Skeletal muscle satellite cell (primary cell): Measurements from ENCODE around the gene CCDC74A.
"Not testable (repeated sequence)": the region's sequence is repeated elsewhere in the genome, so short reads cannot be mapped to it uniquely, and the experiment has no call there.

Experiments used
- H3K27me3 ChIP-seq: 2 replicates; pipeline ENCODE4 v1.7.0; 2013; ENCODE audit warnings: low read length; ENCODE audit not compliant: control insufficient read depth, insufficient read depth
- H3K36me3 ChIP-seq: 2 replicates; pipeline ENCODE4 v1.7.0; 2013; ENCODE audit warnings: mild to moderate bottlenecking, control low read depth, low read length; ENCODE audit not compliant: insufficient read depth
- H3K4me1 ChIP-seq: 2 replicates; pipeline ENCODE4 v1.7.0; 2013; ENCODE audit warnings: low read length; ENCODE audit not compliant: control insufficient read depth, insufficient read depth
- H3K4me2 ChIP-seq: 2 replicates; pipeline ENCODE4 v1.7.0; 2013; ENCODE audit warnings: mild to moderate bottlenecking, low read length
- H3K4me3 ChIP-seq: 2 replicates; pipeline ENCODE4 v1.7.0; 2013; ENCODE audit warnings: low read length
- H3K9ac ChIP-seq: 2 replicates; pipeline ENCODE4 v1.7.0; 2013; ENCODE audit warnings: mild to moderate bottlenecking, low read depth, low read length, moderate library complexity
- H3K9me3 ChIP-seq: replicated peaks from 2 replicates; pipeline ENCODE4 v1.7.0; 2013; ENCODE audit warnings: mild to moderate bottlenecking, control low read depth, low read length

The CCDC74A gene

DNA sequence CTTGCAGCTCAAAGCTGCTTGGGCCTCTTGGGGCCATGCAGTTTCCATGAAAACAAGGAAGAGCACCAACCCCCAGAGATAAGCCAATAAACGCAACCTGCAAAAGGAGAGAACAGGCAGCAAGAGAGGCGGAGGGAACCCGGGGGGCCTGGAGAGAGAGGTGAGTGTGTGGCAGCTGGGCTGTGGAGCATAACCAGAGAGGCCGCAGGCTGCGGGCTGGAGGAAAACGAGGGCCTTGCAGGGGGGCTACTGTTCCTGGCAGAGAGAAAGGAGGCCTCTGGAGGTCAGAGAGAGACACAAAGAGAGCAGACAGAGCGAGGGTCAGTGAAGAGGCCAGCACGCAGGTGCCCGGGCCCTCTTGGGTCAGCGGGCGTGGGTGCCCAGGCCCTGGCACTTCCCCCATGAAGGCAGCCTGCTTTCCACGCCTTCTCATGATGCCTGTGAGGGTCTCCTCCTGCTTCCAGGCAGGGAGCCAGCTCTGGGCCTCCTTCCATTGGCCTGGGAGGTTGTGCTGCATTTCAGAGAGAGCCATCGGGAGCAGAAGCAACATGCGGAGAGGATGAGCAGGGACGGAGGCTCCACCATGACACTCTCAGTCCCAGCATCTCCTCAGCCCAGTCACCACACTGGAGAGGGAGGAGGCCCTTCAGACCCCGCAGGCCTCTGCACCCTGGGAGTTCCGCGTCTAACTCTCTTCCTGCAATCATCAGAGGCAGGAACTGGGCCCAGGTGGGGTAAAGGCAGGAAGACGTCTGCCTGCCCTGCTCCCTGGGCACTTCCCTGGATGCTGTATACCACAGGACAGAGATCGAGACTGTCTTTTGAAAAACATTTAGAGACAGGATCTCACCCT, 36.8 kb upstream of the CCDC74A start:
- H3K27me3 ChIP-seq, H3K4me1 ChIP-seq, H3K36me3 ChIP-seq, H3K9me3 ChIP-seq: not testable (repeated sequence)
- Histone ChIP-seq H3K4me3 (peak overlapping the region; percentile 69), H3K4me2 (peak overlapping the region; percentile 84), H3K9ac (peak overlapping the region; percentile 95)

DNA sequence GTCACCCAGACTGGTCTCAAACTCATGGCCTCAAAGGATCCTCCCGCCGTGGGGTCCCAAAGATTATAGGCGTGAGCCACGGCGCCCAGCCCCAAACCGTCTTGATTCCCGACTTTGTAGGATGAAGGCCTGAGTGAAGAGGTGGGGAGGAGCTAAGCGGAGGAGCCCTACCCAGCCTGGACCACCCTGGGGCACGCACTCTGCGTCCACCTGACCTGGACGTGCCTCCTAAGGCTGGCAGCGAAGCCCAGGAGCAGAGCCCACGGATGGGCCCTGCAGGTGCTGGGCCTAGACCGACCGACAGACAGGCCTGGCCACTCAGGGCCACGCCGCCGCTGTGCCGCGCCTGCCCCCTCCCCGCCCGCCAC, 36.2 kb upstream of the CCDC74A start:
- peak overlapping the region; percentile 95 for H3K9ac ChIP-seq
- H3K9me3 ChIP-seq, H3K27me3 ChIP-seq, H3K4me1 ChIP-seq, H3K36me3 ChIP-seq: not testable (repeated sequence)
- H3K4me2 ChIP-seq = peak overlapping the region; percentile 84
- H3K4me3 ChIP-seq = peak overlapping the region; percentile 69

DNA sequence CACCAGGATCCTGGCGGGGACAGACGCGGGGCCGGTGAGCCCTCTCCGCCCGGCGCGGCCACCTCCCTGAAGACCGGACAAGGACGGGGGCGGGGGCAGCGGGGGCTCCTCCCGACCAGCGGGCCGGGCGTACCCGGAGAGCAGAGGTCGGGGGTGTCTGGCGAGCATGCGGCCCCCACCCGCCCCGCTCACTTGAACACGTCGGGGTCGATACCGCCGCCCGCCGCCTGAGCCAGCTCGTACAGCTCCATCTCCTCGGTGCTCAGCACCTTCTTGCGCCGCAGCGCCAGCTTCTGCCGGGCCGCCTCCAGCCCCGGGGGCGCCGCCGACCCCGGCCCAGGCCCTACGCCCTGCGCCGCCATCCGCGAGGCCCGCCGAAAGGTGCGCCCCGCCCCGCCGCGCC, 35.7 kb upstream of the CCDC74A start, which contains the start of gene MZT2A:
TSS of gene MZT2A (minus strand) at position 383 of the 403 bp plus-strand sequence. CDS start at position 362, 21 bp downstream.
- H3K36me3 ChIP-seq, H3K27me3 ChIP-seq, H3K9me3 ChIP-seq, H3K4me1 ChIP-seq: not testable (repeated sequence)
- Histone ChIP-seq H3K4me3 (peak within 1 kb of the TSS; percentile 90), H3K4me2 (peak within 1 kb of the TSS; percentile 94), H3K9ac (peak within 1 kb of the TSS; percentile 95)

DNA sequence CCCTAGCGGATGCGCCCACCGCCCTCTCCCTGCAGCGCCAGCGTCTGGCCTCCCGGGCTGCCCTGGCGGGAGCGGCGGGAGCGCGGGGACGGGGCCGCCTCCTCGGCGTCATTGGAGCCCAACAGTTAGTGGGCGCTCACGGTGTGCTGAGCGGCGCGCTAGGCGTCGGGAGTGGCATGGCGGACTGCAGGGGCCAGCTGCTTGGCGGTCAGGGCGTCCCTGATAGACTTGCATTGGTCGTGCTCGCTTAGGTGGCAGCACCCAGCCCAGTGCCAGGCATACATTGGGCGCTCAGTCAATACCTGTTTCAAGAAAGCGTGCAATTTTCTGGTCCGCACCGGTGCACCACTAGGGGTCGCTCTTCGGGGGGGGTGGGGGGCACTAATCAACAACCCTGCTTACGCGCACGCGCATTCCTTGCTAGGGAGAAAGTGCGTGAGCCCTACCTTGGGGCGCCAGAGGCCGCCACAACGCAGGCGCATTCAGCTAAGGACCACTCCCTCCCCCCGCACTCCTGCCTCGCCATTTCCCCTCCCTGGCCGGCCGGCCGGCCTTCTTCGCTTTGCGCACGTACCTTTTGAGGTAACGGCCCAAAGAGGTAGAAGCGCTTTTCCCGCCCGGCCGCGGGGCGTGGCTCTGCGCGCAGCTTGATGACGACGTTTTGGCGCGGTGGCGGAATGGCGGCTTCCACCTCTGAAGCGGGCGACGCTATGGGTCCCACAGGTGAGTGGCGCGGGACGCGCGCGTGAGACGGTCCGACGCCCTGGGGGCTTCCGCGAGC, 35.1 kb upstream of the CCDC74A start:
- Histone ChIP-seq H3K4me1 (no peaks in the 10 kb centered on the region), H3K9ac (peak overlapping the region; percentile 95), H3K27me3 (no peaks in the 10 kb centered on the region), H3K4me3 (peak overlapping the region; percentile 90), H3K4me2 (peak overlapping the region; percentile 94), H3K9me3 (no peaks in the 10 kb centered on the region), H3K36me3 (peaks cover 6% of the 10 kb centered on the region)

DNA sequence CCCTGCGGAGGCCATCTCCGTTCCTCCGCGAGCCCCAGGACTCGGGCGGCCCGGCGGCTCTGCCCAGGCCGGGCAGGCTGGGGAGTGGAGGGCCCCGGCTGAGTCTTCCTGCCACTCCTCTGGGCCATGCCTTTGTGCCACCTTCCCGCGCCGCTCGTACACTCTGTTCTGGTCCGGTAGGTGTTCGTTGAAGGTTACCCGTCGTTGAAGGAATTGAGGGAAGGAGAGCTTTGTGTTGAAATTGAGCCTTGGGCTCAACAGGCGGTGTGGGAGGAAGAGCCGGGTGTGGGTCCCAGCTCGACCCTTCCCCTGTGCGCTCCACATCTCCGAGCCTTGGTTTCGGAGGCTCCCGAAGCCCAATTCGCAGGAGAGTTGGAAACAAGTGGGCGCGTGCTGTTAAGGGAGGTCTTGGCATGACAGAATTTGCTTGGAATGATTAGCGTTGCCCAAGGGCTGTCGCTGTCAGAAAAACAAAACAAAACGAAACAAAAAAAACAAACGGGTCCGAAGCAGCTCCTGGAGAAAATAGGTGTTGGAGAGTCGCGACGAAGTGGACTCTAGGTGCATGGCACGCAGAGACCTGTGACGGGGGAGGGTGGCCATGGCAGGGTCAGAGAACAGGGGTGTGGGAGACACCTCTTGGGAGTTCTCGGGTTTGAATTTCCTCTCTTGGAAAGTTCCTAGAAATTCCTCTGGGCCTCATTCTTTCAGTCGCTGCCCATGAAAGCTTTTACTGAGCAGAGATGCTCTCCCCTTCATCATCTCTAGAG, 34.3 kb upstream of the CCDC74A start:
- Histone ChIP-seq H3K9me3 (no peaks in the 10 kb centered on the region), H3K36me3 (peaks cover 6% of the 10 kb centered on the region), H3K4me1 (peaks cover 3% of the 10 kb centered on the region), H3K27me3 (no peaks in the 10 kb centered on the region), H3K9ac (peak overlapping the region; percentile 95), H3K4me3 (peak overlapping the region; percentile 90), H3K4me2 (peak overlapping the region; percentile 94)

DNA sequence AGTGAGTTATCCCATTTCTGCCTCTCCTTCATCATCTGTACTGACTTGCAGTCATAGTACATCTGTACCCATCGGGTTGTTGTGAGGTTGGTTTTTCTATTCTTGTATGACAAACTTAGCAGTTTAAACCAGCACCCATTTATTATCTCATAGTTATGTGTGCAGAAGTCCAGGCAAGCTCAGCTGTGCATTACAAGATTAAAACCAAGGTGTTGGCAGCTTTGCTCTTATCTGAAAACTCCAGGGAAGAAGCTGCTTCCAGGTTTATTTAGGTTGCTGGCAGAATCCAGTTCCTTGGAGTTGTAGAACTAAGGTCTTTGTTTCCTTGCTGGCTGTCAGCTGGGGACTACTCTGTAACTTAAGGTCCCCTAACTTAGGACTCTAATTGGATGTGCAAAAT, 32.2 kb upstream of the CCDC74A start:
- H3K4me2 ChIP-seq, H3K36me3 ChIP-seq, H3K9ac ChIP-seq, H3K9me3 ChIP-seq, H3K27me3 ChIP-seq, H3K4me3 ChIP-seq, H3K4me1 ChIP-seq: not testable (repeated sequence)

DNA sequence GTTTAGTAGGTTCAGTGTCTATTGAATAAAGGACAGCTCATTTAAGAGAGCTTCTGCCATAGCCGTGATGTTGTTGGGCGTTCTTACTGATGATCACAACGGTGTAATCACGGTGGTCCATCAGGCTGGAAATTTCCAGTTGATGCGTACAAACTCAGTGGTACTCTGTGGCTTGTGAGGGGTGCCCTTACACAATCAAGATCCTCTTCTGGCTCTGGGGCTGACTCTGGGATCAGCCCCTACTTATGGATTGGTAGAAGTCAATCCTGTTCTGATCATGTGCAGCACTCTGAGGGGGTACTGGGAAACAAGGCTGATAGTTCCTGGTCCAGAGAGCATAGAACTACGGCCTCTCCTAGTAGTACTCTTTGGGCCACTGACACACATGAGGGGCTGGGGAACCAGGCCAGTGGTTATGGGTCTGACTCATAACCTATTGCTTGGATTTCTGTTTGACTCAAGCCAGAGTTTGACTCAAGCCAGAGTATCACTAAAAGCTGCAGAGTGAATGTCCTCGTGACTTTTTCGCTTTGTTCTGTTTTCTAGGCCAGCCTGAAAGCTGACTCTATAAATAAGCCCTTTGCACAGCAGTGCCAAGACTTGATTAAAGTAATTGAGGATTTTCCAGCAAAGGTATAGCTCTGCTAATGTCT, 29.2 kb upstream of the CCDC74A start:
- H3K36me3 ChIP-seq = peaks cover 17% of the 10 kb centered on the region
- H3K4me1 ChIP-seq, H3K9ac ChIP-seq, H3K4me3 ChIP-seq, H3K27me3 ChIP-seq, H3K9me3 ChIP-seq, H3K4me2 ChIP-seq: not testable (repeated sequence)

DNA sequence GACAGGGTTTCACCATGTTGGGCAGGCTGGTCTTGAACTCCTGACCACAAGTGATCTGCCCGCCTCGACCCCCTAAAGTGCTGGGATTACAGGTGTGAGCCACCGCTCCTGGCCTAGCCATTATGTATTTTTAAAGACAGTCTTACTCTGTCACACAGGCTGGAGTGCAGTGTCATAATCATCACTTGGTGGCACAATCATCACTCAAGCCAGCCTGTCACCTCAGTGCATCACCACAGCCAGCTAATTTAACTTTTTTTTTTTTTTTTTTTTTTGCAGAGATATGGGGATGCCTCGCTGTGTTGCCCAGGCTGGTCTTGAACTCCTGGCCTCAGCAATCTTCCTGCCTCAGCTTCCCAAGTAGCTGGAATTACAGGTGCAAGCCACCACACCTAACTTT, 24.1 kb upstream of the CCDC74A start:
- not testable (repeated sequence) for H3K4me1 ChIP-seq, H3K9ac ChIP-seq, H3K4me2 ChIP-seq, H3K9me3 ChIP-seq, H3K4me3 ChIP-seq, H3K27me3 ChIP-seq
- H3K36me3 ChIP-seq = peaks cover 34% of the 10 kb centered on the region

DNA sequence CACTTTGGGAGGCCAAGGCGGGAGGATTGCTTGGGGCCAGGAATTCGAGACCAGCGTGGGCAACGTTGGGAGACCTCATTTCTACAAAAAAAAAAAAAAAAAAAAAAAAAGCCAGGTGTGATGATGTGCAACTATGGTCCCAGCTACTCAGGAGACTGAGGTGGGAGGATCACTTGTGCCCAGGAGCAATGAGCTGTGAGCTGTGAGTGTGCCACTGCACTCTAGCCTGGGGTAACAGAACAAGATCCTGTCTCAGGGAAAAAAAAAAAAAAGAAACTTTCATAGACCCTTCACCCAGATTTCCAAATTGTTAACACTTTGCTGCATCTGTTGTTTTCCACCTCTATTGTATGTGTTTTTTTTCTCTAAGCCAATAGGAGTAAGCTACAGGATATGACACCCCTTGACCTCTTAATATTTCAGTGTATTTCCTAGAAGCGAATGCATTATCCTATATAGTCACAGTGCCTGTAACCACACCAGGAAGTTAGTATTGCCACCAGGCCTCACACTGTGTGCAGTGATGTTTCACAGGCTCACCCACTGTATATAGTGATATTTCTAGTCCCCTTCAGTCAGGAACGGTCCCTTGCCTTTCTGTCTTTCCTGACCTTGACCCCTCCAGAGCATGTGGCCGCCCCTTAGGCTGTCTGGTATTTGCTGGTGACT, 23.5 kb upstream of the CCDC74A start:
- H3K36me3 ChIP-seq = peaks cover 37% of the 10 kb centered on the region
- not testable (repeated sequence) for H3K4me3 ChIP-seq, H3K9me3 ChIP-seq

DNA sequence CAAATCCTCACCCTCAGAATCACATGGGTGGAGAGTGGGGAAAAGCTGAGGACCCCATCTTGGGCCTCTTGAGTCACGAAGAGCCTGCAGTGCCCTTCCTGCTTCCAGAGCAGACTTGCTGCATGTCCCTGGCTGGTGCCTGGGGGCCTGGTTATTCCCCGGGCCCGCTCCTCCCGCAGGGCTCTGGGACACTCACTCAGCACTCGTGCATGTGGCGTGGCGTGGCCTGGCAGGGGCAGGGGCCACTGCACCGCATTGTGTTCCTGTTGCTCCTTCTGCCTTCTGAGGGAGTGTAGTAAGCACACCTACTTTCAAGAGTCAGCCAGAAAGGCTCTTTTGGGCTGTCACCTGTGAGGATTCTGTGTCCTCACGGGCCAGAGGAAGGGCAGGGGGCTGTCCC, 18.1 kb upstream of the CCDC74A start:
- Histone ChIP-seq H3K4me3 (no peak overlapping the region), H3K9ac (no peak overlapping the region), H3K4me2 (no peak overlapping the region), H3K9me3 (no peaks in the 10 kb centered on the region), H3K27me3 (no peaks in the 10 kb centered on the region), H3K4me1 (no peaks in the 10 kb centered on the region), H3K36me3 (peaks cover 22% of the 10 kb centered on the region)

More for the DNA sequence above, 23.5 kb upstream of the CCDC74A start:
- not testable (repeated sequence) for H3K4me2 ChIP-seq, H3K4me1 ChIP-seq, H3K27me3 ChIP-seq, H3K9ac ChIP-seq
